Jurkat, Clone E6-1 (cell line): ENCODE results near the gene CCL24.
"Not testable (repeated sequence)": the region's sequence is repeated elsewhere in the genome, so short reads cannot be mapped to it uniquely, and the experiment has no call there.

Experiments
- DNase-seq: peaks from one replicate; pipeline ENCODE4 v3.0.0-alpha.2; 2011; ENCODE audit warnings: low read depth, low spot score
- H3K4me3 ChIP-seq: 2 replicates; pipeline ENCODE4 v1.5.1; 2011; ENCODE audit warnings: mild to moderate bottlenecking, low read length, control low read depth, moderate library complexity

Gene CCL24

GRCh38 chr7:75792567-75792966 is 21.0 kb downstream of the CCL24 start:
- DNase-seq, H3K4me3 ChIP-seq: not testable (repeated sequence)

- DNase-seq = no peak
- H3K4me3 ChIP-seq = no peak overlapping the region
These were observed 24.2 kb downstream of the CCL24 start for GRCh38 chr7:75789361-75789924.

- H3K4me3 ChIP-seq, DNase-seq: not testable (repeated sequence)
These were observed 25.3 kb downstream of the CCL24 start for GRCh38 chr7:75788154-75788847.

GRCh38 chr7:75783058-75783457 is 30.5 kb downstream of the CCL24 start:
- DNase-seq, H3K4me3 ChIP-seq: not testable (repeated sequence)

- DNase-seq, H3K4me3 ChIP-seq: not testable (repeated sequence)
These were observed 32.8 kb downstream of the CCL24 start for GRCh38 chr7:75780647-75781273.

- not testable (repeated sequence) for H3K4me3 ChIP-seq
These were observed 34.1 kb downstream of the CCL24 start for GRCh38 chr7:75779516-75779915.

GRCh38 chr7:75779035-75779434 is 34.6 kb downstream of the CCL24 start:
- not testable (repeated sequence) for DNase-seq, H3K4me3 ChIP-seq

More at GRCh38 chr7:75779516-75779915, 34.1 kb downstream of the CCL24 start:
- DNase-seq = not testable (repeated sequence)

GRCh38 chr7:75776295-75776971 is 37.2 kb downstream of the CCL24 start:
- peak; percentile 88 for DNase-seq
- no peak overlapping the region for H3K4me3 ChIP-seq

GRCh38 chr7:75773958-75774357 is 39.6 kb downstream of the CCL24 start:
- not testable (repeated sequence) for DNase-seq, H3K4me3 ChIP-seq

GRCh38 chr7:75772081-75773077 is 41.2 kb downstream of the CCL24 start, which contains the start of gene CCL26:
Gene CCL26 (minus strand): TSS chr7:75772211. CDS start chr7:75772176, 35 bp downstream.
- H3K4me3 ChIP-seq = no peak within 1 kb of the TSS
- DNase-seq = no peak

GRCh38 chr7:75771224-75771623 is 42.4 kb downstream of the CCL24 start:
- no peak overlapping the region for H3K4me3 ChIP-seq
- no peak for DNase-seq

- H3K4me3 ChIP-seq = no peak overlapping the region
- DNase-seq = peak; percentile 48
These were observed 51.2 kb downstream of the CCL24 start for GRCh38 chr7:75762350-75762917.

- DNase-seq, H3K4me3 ChIP-seq: not testable (repeated sequence)
These were observed 51.8 kb downstream of the CCL24 start for GRCh38 chr7:75761801-75762200.
